ENCODE measurements around the gene CYP4F22.

- TF ChIP-seq POLR2A (IDR thresholded peaks at IDR 0.05) (no peak), CTCF (IDR thresholded peaks at IDR 0.05) (no peak)
Observed at GRCh38 chr19:15506074-15506571, 2.2 kb upstream of the CYP4F22 start.

Data from thyroid gland (tissue), 4 donors.